Ectodermal cell (in vitro differentiated cells): ENCODE measurements around the gene TECR. TPM values are rescaled to one million over a fixed set of nuclear protein-coding genes. Genes with fewer than 3 reads are reported as not detected.

Source experiments
- H3K27ac ChIP-seq: 2 replicates; pipeline ENCODE4 v1.7.0; 2013; ENCODE audit warnings: mild to moderate bottlenecking, low read depth, low read length; ENCODE audit not compliant: insufficient read depth, poor library complexity, severe bottlenecking
- H3K27me3 ChIP-seq: 2 replicates; pipeline ENCODE4 v1.7.0; 2013; ENCODE audit warnings: mild to moderate bottlenecking, low read length; ENCODE audit not compliant: insufficient read depth, control insufficient read depth, poor library complexity, severe bottlenecking
- H3K36me3 ChIP-seq: one replicate; pipeline ENCODE4 v1.7.0; 2013; ENCODE audit warnings: low read length; ENCODE audit not compliant: control insufficient read depth, insufficient read depth
- H3K4me1 ChIP-seq: one replicate; pipeline ENCODE4 v1.7.0; 2013; ENCODE audit warnings: low read length; ENCODE audit not compliant: control insufficient read depth, insufficient read depth
- H3K4me3 ChIP-seq: 2 replicates; pipeline ENCODE4 v1.7.0; 2013; ENCODE audit warnings: low read depth, low read length, control low read depth; ENCODE audit not compliant: insufficient read depth
- H3K9me3 ChIP-seq: 2 replicates; pipeline ENCODE4 v1.7.0; 2013; ENCODE audit warnings: mild to moderate bottlenecking, low read length, moderate library complexity; ENCODE audit not compliant: control insufficient read depth
- WGBS, 2 experiments: methylation state at CpG; one replicate each; pipeline ENCODE4 v1.1.7; 2013; ENCODE audit warnings: missing lambda C conversion rate in 2 of 2; 5-methylcytosine and 5-hydroxymethylcytosine counted together
- polyA plus RNA-seq, 4 experiments: library from polyadenylated mRNA; stranded (reverse); fragments of 50-300 nt; gene quantifications; one replicate each; pipeline ENCODE4 v1.2.3, GENCODE V29; 2013

The TECR gene
- 228 TPM for polyA plus RNA-seq (2013, experiment 1 of 4)
- polyA plus RNA-seq (2013, experiment 2 of 4) = 241 TPM
- 108 TPM for polyA plus RNA-seq (2013, experiment 3 of 4)
- 122 TPM for polyA plus RNA-seq (2013, experiment 4 of 4)

- Histone ChIP-seq H3K27me3 (no peaks in the 10 kb centered on the region), H3K9me3 (no peaks in the 10 kb centered on the region), H3K4me1 (no peaks in the 10 kb centered on the region), H3K36me3 (no peaks in the 10 kb centered on the region), H3K27ac (peak within 1 kb of the TSS; percentile 52), H3K4me3 (peak within 1 kb of the TSS; percentile 88)
- 0% methylated on average over 59 of the region's 59 CpGs for WGBS, 2 experiments
Observed at GRCh38 chr19:14529254-14530004, at the start of gene TECR. TSS of gene TECR (plus strand) at chr19:14529594. CDS start at chr19:14529697, 103 bp downstream.

- H3K27ac ChIP-seq = no peak overlapping the region
- H3K27me3 ChIP-seq = no peaks in the 10 kb centered on the region
- H3K36me3 ChIP-seq = peaks cover 14% of the 10 kb centered on the region
- 52 to 54% methylated on average over 43 of the region's 43 CpGs for WGBS, 2 experiments
- H3K9me3 ChIP-seq = no peaks in the 10 kb centered on the region
- H3K4me1 ChIP-seq = peaks cover 14% of the 10 kb centered on the region
- no peak overlapping the region for H3K4me3 ChIP-seq
Observed at GRCh38 chr19:14479975-14480699, 49.3 kb upstream of the TECR start.

GRCh38 chr19:14480700-14481079 lies 48.7 kb upstream of the TECR start:
- peaks cover 8% of the 10 kb centered on the region for H3K4me1 ChIP-seq
- H3K4me3 ChIP-seq = no peak overlapping the region
- no peaks in the 10 kb centered on the region for H3K27me3 ChIP-seq
- WGBS, 2 experiments = 74 to 87% methylated on average over 4 to 5 of the region's 5 CpGs
- no peak overlapping the region for H3K27ac ChIP-seq
- H3K36me3 ChIP-seq = peaks cover 14% of the 10 kb centered on the region
- no peaks in the 10 kb centered on the region for H3K9me3 ChIP-seq

- Histone ChIP-seq H3K4me1 (peaks cover 4% of the 10 kb centered on the region), H3K36me3 (peaks cover 14% of the 10 kb centered on the region), H3K27me3 (no peaks in the 10 kb centered on the region), H3K27ac (no peak overlapping the region), H3K4me3 (no peak overlapping the region), H3K9me3 (no peaks in the 10 kb centered on the region)
- WGBS, 2 experiments = 96% methylated on average over 18 of the region's 18 CpGs
Observed at GRCh38 chr19:14482172-14482941, 47.0 kb upstream of the TECR start.

- Histone ChIP-seq H3K9me3 (no peaks in the 10 kb centered on the region), H3K36me3 (peaks cover 4% of the 10 kb centered on the region), H3K27me3 (no peaks in the 10 kb centered on the region), H3K4me1 (no peaks in the 10 kb centered on the region), H3K27ac (no peak overlapping the region), H3K4me3 (no peak overlapping the region)
- whole genome bisulfite sequencing, 2 experiments = 96% methylated on average over 15 to 16 of the region's 16 CpGs
Observed at GRCh38 chr19:14487370-14488125, 41.8 kb upstream of the TECR start.

GRCh38 chr19:14492756-14493337 lies 36.5 kb upstream of the TECR start:
- Histone ChIP-seq H3K36me3 (no peaks in the 10 kb centered on the region), H3K4me1 (peaks cover 10% of the 10 kb centered on the region), H3K27me3 (no peaks in the 10 kb centered on the region), H3K27ac (no peak overlapping the region), H3K9me3 (no peaks in the 10 kb centered on the region), H3K4me3 (no peak overlapping the region)
- WGBS, 2 experiments = 93 to 96% methylated on average over 5 of the region's 5 CpGs

GRCh38 chr19:14494411-14494810 lies 35.0 kb upstream of the TECR start:
- no peak overlapping the region for H3K4me3 ChIP-seq
- H3K36me3 ChIP-seq = no peaks in the 10 kb centered on the region
- no peaks in the 10 kb centered on the region for H3K9me3 ChIP-seq
- H3K4me1 ChIP-seq = peaks cover 10% of the 10 kb centered on the region
- WGBS, 2 experiments = 95 to 96% methylated on average over 4 of the region's 4 CpGs
- no peak overlapping the region for H3K27ac ChIP-seq
- H3K27me3 ChIP-seq = no peaks in the 10 kb centered on the region

GRCh38 chr19:14494910-14495671 lies 34.3 kb upstream of the TECR start:
- no peak overlapping the region for H3K27ac ChIP-seq
- WGBS, 2 experiments = 44 to 47% methylated on average over 14 of the region's 14 CpGs
- no peaks in the 10 kb centered on the region for H3K9me3 ChIP-seq
- no peaks in the 10 kb centered on the region for H3K36me3 ChIP-seq
- peaks cover 10% of the 10 kb centered on the region for H3K4me1 ChIP-seq
- H3K27me3 ChIP-seq = no peaks in the 10 kb centered on the region
- peak overlapping the region; percentile 75 for H3K4me3 ChIP-seq

- H3K4me1 ChIP-seq = peaks cover 10% of the 10 kb centered on the region
- H3K36me3 ChIP-seq = no peaks in the 10 kb centered on the region
- peak overlapping the region; percentile 75 for H3K4me3 ChIP-seq
- 0% methylated on average over 28 of the region's 28 CpGs for WGBS, 2 experiments
- H3K27me3 ChIP-seq = no peaks in the 10 kb centered on the region
- no peaks in the 10 kb centered on the region for H3K9me3 ChIP-seq
- peak overlapping the region; percentile 50 for H3K27ac ChIP-seq
Observed at GRCh38 chr19:14495672-14496028, 33.7 kb upstream of the TECR start.
